Caco-2 (cell line): ENCODE measurements around the gene PLXNA3. TPM values are rescaled to one million over a fixed set of nuclear protein-coding genes. Genes with fewer than 3 reads are reported as not detected.

ENCODE experiments used
- BruUV-seq: library from RNA; stranded (reverse); fragments of 400-500 nt; replicated peaks from 2 replicates; lab custom pipeline; 2021; lab: Mats Ljungman, UMichigan
- CTCF ChIA-PET: fragments of 300-600 bp; sonication (Branson Sonifier 250); formaldehyde crosslinking; loops from one replicate; lab custom pipeline; 2022; ENCODE audit warnings: antibody characterized with exemption; lab: Charles Lee
- POLR2A ChIA-PET: fragments of 300-600 bp; sonication (Branson Sonifier 250); formaldehyde crosslinking; loops from one replicate; lab custom pipeline; 2022; ENCODE audit warnings: antibody characterized with exemption; lab: Charles Lee
- DNase-seq, 2 experiments: peaks; one replicate each; pipeline versions ENCODE4 v3.0.0 to v3.0.0-alpha.2; 2020 to 2022
- H3K27me3 ChIP-seq: replicated peaks from 2 replicates; pipeline ENCODE4 v1.6.0; 2011; ENCODE audit warnings: low read length; ENCODE audit not compliant: control insufficient read depth, insufficient read depth
- H3K36me3 ChIP-seq: 2 replicates; pipeline ENCODE4 v1.5.1; 2011; ENCODE audit warnings: low read length; ENCODE audit not compliant: control insufficient read depth, insufficient read depth
- H3K4me1 ChIP-seq: fragments of 250-450 bp; sonication (Bioruptor Pico); 2 replicates; pipeline ENCODE4 v1.5.1; 2020; ENCODE audit warnings: mild to moderate bottlenecking
- H3K4me3 ChIP-seq: 2 replicates; pipeline ENCODE4 v1.5.1; 2011; ENCODE audit warnings: low read depth, mild to moderate bottlenecking, control low read depth, low read length
- H3K9me3 ChIP-seq: fragments of 250-450 bp; sonication (Bioruptor Pico); 2 replicates; pipeline ENCODE4 v1.5.1; 2020; ENCODE audit warnings: mild to moderate bottlenecking, moderate library complexity
- H3K27ac Mint-ChIP-seq: one replicate; pipeline ENCODE4 v1.8.0; 2022; ENCODE audit warnings: mixed read lengths; ENCODE audit not compliant: unreplicated experiment
- H3K27me3 Mint-ChIP-seq: one replicate; pipeline ENCODE4 v1.8.0; 2022; ENCODE audit warnings: mixed read lengths; ENCODE audit not compliant: insufficient read depth, unreplicated experiment
- H3K36me3 Mint-ChIP-seq: one replicate; pipeline ENCODE4 v1.8.0; 2022; ENCODE audit warnings: mild to moderate bottlenecking, mixed read lengths; ENCODE audit not compliant: insufficient read depth, unreplicated experiment
- H3K4me1 Mint-ChIP-seq: one replicate; pipeline ENCODE4 v1.8.0; 2022; ENCODE audit warnings: low read depth, mixed read lengths; ENCODE audit not compliant: unreplicated experiment
- H3K4me3 Mint-ChIP-seq: one replicate; pipeline ENCODE4 v1.8.0; 2022; ENCODE audit warnings: mild to moderate bottlenecking, moderate library complexity, mixed read lengths; ENCODE audit not compliant: unreplicated experiment
- H3K9me3 Mint-ChIP-seq: one replicate; pipeline ENCODE4 v1.8.0; 2022; ENCODE audit warnings: mixed read lengths; ENCODE audit not compliant: unreplicated experiment
- intact Hi-C: fragments of 100-400 bp; cut with micrococcal nuclease; formaldehyde crosslinking; loops from one replicate; pipeline ENCODE4 v1.10.0; 2022; ENCODE audit not compliant: unreplicated experiment
- total RNA-seq: library from RNA; stranded (reverse); gene quantifications from 2 replicates; pipeline ENCODE4 v1.2.3, GENCODE V29; 2022
- TF ChIP-seq, protein P1 (sequence below), 2 experiments: fragments of 200-600 bp in 1 of 2; IDR thresholded peaks; 1 replicate in 1 of 2; 2 replicates in 1 of 2; pipeline versions ENCODE4 v1.5.1 to v1.8.0; 2011 to 2022; ENCODE audit warnings: antibody characterized with exemption in 1 of 2, control low read depth in 1 of 2, inconsistent platforms in 1 of 2, low read depth in 1 of 2, low read length in 1 of 2, mild to moderate bottlenecking in 1 of 2, moderate library complexity in 1 of 2; ENCODE audit not compliant: insufficient read depth in 1 of 2, severe bottlenecking in 1 of 2, unreplicated experiment in 1 of 2

PLXNA3 gene
- total RNA-seq, 1 experiment from 2014 or later = 58.4 TPM

DNA sequence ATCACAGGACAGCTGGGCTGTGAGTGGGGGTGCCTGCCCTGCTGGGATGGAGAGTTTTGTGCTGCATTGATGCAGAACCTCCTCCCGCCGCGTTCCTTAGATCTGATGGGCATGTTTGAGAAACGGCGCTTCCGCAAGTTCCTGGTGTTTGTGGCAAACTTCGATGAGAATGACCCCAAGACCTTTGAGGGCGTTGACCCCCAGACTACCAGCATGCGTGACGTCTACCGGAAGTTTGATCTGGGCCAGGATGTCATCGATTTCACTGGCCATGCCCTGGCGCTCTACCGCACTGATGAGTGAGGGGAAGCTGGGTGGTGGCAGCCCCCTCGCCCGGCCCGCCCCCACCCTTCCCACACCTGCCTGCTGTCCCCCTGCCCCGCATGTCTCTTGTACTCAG lies 18.2 kb upstream of the PLXNA3 start:
- POLR2A ChIA-PET = no interaction called here
- no peak overlapping the region for H3K4me3 Mint-ChIP-seq
- intact Hi-C loops = no loop called here
- peaks cover 14% of the 10 kb centered on the region for H3K36me3 Mint-ChIP-seq
- Histone ChIP-seq H3K4me1 (no peaks in the 10 kb centered on the region), H3K9me3 (no peaks in the 10 kb centered on the region), H3K36me3 (no peaks in the 10 kb centered on the region), H3K4me3 (no peak overlapping the region), H3K27me3 (no peaks in the 10 kb centered on the region)
- CTCF ChIA-PET = no interaction called here
- H3K9me3 Mint-ChIP-seq = no peaks in the 10 kb centered on the region
- TF ChIP-seq, protein P1, sequence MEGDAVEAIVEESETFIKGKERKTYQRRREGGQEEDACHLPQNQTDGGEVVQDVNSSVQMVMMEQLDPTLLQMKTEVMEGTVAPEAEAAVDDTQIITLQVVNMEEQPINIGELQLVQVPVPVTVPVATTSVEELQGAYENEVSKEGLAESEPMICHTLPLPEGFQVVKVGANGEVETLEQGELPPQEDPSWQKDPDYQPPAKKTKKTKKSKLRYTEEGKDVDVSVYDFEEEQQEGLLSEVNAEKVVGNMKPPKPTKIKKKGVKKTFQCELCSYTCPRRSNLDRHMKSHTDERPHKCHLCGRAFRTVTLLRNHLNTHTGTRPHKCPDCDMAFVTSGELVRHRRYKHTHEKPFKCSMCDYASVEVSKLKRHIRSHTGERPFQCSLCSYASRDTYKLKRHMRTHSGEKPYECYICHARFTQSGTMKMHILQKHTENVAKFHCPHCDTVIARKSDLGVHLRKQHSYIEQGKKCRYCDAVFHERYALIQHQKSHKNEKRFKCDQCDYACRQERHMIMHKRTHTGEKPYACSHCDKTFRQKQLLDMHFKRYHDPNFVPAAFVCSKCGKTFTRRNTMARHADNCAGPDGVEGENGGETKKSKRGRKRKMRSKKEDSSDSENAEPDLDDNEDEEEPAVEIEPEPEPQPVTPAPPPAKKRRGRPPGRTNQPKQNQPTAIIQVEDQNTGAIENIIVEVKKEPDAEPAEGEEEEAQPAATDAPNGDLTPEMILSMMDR (IDR thresholded peaks at IDR 0.05; ENCODE audit: insufficient read depth in 1 of 2, low read depth in 1 of 2, low read length in 1 of 2, severe bottlenecking in 1 of 2, unreplicated experiment in 1 of 2) = no peak
- no peak for DNase-seq
- no TSS peak for BruUV-seq
- H3K27me3 Mint-ChIP-seq = no peaks in the 10 kb centered on the region
- no peak overlapping the region for H3K27ac Mint-ChIP-seq
- H3K4me1 Mint-ChIP-seq = no peaks in the 10 kb centered on the region

DNA sequence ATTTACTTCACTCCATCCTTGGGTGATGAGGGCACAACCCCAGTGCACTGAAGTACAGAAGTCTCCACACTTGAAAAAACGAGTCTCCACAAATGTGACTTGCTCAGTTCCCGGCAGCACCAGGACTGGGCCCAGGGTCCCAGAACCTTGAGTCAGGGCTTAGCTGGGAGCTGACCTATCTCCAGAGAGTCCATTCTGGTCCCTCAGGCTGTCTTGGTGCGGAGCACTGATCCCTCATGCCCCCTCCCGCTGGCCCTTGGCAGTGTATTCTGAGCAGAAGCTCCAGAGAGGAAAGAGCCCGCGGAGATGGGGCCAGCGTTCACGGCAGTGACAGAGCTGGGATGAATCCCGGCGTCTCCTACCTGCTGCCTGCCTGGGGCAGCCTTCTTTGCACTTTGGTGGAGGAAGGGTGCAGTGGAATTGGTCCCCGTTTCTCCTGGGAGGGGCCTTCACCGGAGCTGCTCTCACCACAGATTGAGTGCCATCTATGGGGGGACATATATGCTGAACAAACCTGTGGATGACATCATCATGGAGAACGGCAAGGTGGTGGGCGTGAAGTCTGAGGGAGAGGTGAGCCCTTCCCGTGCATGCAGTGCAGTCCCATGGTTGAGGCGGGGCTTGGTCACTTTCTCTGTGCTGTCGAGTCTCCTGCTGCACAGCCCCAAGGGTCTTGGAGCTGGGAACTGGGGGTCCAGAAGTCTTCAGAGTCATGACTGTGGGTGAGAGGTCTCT lies 17.3 kb upstream of the PLXNA3 start:
- no peaks in the 10 kb centered on the region for H3K9me3 Mint-ChIP-seq
- no TSS peak for BruUV-seq
- TF ChIP-seq, protein P1 (IDR thresholded peaks at IDR 0.05; ENCODE audit: insufficient read depth in 1 of 2, low read depth in 1 of 2, low read length in 1 of 2, severe bottlenecking in 1 of 2, unreplicated experiment in 1 of 2) = no peak
- Histone ChIP-seq H3K9me3 (no peaks in the 10 kb centered on the region), H3K4me1 (no peaks in the 10 kb centered on the region), H3K27me3 (no peaks in the 10 kb centered on the region), H3K36me3 (no peaks in the 10 kb centered on the region), H3K4me3 (no peak overlapping the region)
- no peak overlapping the region for H3K27ac Mint-ChIP-seq
- POLR2A ChIA-PET = no interaction called here
- no peak for DNase-seq
- intact Hi-C loops = no loop called here
- CTCF ChIA-PET = no interaction called here
- H3K4me3 Mint-ChIP-seq = no peak overlapping the region
- no peaks in the 10 kb centered on the region for H3K27me3 Mint-ChIP-seq
- no peaks in the 10 kb centered on the region for H3K4me1 Mint-ChIP-seq
- peaks cover 14% of the 10 kb centered on the region for H3K36me3 Mint-ChIP-seq

DNA sequence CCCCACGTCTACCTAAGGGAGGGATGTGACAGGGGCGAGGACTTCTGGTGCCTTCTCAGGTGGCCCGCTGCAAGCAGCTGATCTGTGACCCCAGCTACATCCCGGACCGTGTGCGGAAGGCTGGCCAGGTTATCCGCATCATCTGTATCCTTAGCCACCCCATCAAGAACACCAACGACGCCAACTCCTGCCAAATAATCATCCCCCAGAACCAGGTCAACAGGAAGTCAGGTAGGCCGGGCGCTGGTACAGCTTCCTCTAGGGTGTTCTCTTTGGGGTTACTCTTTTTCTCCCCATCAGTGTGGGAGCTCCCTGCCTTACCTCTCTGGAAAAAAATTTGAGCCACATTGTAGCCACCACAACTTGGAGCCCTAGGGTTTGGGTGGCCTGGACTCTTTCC lies 16.5 kb upstream of the PLXNA3 start:
- POLR2A ChIA-PET = no interaction called here
- no peaks in the 10 kb centered on the region for H3K9me3 Mint-ChIP-seq

More for the DNA sequence above, 16.5 kb upstream of the PLXNA3 start:
- peaks cover 20% of the 10 kb centered on the region for H3K36me3 Mint-ChIP-seq
- no peak overlapping the region for H3K27ac Mint-ChIP-seq
- H3K27me3 Mint-ChIP-seq = no peaks in the 10 kb centered on the region
- CTCF ChIA-PET = no interaction called here
- no peak overlapping the region for H3K4me3 Mint-ChIP-seq
- intact Hi-C loops = no loop called here
- TF ChIP-seq, protein P1 (IDR thresholded peaks at IDR 0.05; ENCODE audit: insufficient read depth in 1 of 2, low read depth in 1 of 2, low read length in 1 of 2, severe bottlenecking in 1 of 2, unreplicated experiment in 1 of 2) = no peak
- Histone ChIP-seq H3K36me3 (no peaks in the 10 kb centered on the region), H3K27me3 (no peaks in the 10 kb centered on the region), H3K4me3 (no peak overlapping the region), H3K4me1 (no peaks in the 10 kb centered on the region), H3K9me3 (no peaks in the 10 kb centered on the region)
- H3K4me1 Mint-ChIP-seq = no peaks in the 10 kb centered on the region
- DNase-seq = no peak
- BruUV-seq = no TSS peak
